ENCODE results near the gene AVEN.
"Not testable (repeated sequence)": the region's sequence is repeated elsewhere in the genome, so short reads cannot be mapped to it uniquely, and the experiment has no call there.

- TF ChIP-seq CTCF (IDR thresholded peaks at IDR 0.05); ZFX (IDR thresholded peaks at IDR 0.05; ENCODE audit: borderline replicate concordance): not testable (repeated sequence)
Observed at GRCh38 chr15:33995666-33996065, 43.3 kb downstream of the AVEN start.

All from 22Rv1 (cell line).